ENCODE results near the gene BAIAP3. TPM values are rescaled to one million over a fixed set of nuclear protein-coding genes. Genes with fewer than 3 reads are reported as not detected.
"Not testable (repeated sequence)": the region's sequence is repeated elsewhere in the genome, so short reads cannot be mapped to it uniquely, and the experiment has no call there.

BAIAP3 gene
- total and polyA plus RNA-seq, 2 experiments from 2014 or later = 5.2 to 13.0 TPM

DNA sequence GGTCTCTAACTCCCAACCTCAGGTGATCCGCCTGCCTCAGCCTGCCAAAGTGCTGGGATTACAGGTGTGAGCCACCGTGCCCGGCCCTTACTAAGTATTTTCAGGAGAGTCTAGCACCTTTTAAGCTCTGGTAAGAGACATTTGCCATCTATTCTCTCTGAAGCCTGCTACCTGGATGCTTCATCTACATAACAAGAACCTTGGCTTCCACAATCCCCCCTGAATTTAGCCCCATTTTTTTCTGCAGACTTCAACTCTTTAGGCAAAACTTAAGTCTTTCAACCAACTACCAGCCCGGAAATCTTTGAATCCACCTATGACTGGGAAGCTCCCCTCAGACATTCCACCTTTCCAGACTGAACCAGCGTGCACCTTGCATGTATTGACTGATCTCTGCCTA lies 38.0 kb upstream of the BAIAP3 start:
- peaks cover 31% of the 10 kb centered on the region for H3K4me1 Mint-ChIP-seq
- Histone ChIP-seq H4K20me1 (replicated peaks; ENCODE audit: insufficient read depth) (no peaks in the 10 kb centered on the region), H3K4me2 (peak overlapping the region; percentile 17; the same call in 1 of the 2 replicates), H3K9me2 (ENCODE audit: insufficient read depth) (no peaks in the 10 kb centered on the region), H2AFZ (no peak overlapping the region), H3K4me3 (no peak overlapping the region), H3F3A (replicated peaks; ENCODE audit: low read depth) (peaks cover 6% of the 10 kb centered on the region; the same call in 1 of the 2 replicates), H3K27me3 (ENCODE audit: insufficient read depth) (peaks cover 13% of the 10 kb centered on the region), H3K79me2 (replicated peaks; ENCODE audit: insufficient read depth) (no peaks in the 10 kb centered on the region), H3K4me1 (ENCODE audit: insufficient read depth) (peaks cover 14% of the 10 kb centered on the region), H3K27ac (ENCODE audit: low read depth) (no peak overlapping the region), H3K36me3 (ENCODE audit: insufficient read depth) (no peaks in the 10 kb centered on the region)
- peak overlapping the region; percentile 19; the same call in 1 of the 3 replicates for H3K4me3 Mint-ChIP-seq
- no peaks in the 10 kb centered on the region for H3K36me3 Mint-ChIP-seq (ENCODE audit: low read depth)
- peak; percentile 62 for DNase-seq (ENCODE audit: low spot score)
- 0 out of 2 replicates have a peak overlapping the region, but pooled peaks have one; percentile 68 for H3K27ac Mint-ChIP-seq
- ATAC-seq = peak; percentile 64
- H3K27me3 Mint-ChIP-seq (ENCODE audit: insufficient read depth, low read depth, poor library complexity) = peaks cover 32% of the 10 kb centered on the region
- no peak for TF ChIP-seq JUNB (IDR thresholded peaks at IDR 0.05; ENCODE audit: unreplicated experiment)
- TF ChIP-seq, protein P1, sequence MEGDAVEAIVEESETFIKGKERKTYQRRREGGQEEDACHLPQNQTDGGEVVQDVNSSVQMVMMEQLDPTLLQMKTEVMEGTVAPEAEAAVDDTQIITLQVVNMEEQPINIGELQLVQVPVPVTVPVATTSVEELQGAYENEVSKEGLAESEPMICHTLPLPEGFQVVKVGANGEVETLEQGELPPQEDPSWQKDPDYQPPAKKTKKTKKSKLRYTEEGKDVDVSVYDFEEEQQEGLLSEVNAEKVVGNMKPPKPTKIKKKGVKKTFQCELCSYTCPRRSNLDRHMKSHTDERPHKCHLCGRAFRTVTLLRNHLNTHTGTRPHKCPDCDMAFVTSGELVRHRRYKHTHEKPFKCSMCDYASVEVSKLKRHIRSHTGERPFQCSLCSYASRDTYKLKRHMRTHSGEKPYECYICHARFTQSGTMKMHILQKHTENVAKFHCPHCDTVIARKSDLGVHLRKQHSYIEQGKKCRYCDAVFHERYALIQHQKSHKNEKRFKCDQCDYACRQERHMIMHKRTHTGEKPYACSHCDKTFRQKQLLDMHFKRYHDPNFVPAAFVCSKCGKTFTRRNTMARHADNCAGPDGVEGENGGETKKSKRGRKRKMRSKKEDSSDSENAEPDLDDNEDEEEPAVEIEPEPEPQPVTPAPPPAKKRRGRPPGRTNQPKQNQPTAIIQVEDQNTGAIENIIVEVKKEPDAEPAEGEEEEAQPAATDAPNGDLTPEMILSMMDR (conservative IDR thresholded peaks at IDR 0.05; ENCODE audit: low read depth in 2 of 2) = no peak
- TF ChIP-seq NANOG (IDR thresholded peaks at IDR 0.05; ENCODE audit: borderline replicate concordance) = no peak
- TF ChIP-seq EZH2phosphoT487 (IDR thresholded peaks at IDR 0.05; ENCODE audit: unreplicated experiment) = no peak
- TF ChIP-seq ZNF114 (CRISPR knock-in tag; IDR thresholded peaks at IDR 0.05) = no peak
- TF ChIP-seq STAT1 (IDR thresholded peaks at IDR 0.05; ENCODE audit: unreplicated experiment) = no peak
- TF ChIP-seq EZH2 (IDR thresholded peaks at IDR 0.05; ENCODE audit: low read depth, unreplicated experiment) = no peak
- TF ChIP-seq, protein P2, sequence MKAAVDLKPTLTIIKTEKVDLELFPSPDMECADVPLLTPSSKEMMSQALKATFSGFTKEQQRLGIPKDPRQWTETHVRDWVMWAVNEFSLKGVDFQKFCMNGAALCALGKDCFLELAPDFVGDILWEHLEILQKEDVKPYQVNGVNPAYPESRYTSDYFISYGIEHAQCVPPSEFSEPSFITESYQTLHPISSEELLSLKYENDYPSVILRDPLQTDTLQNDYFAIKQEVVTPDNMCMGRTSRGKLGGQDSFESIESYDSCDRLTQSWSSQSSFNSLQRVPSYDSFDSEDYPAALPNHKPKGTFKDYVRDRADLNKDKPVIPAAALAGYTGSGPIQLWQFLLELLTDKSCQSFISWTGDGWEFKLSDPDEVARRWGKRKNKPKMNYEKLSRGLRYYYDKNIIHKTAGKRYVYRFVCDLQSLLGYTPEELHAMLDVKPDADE (IDR thresholded peaks at IDR 0.05) = no peak
- TF ChIP-seq, protein P3, sequence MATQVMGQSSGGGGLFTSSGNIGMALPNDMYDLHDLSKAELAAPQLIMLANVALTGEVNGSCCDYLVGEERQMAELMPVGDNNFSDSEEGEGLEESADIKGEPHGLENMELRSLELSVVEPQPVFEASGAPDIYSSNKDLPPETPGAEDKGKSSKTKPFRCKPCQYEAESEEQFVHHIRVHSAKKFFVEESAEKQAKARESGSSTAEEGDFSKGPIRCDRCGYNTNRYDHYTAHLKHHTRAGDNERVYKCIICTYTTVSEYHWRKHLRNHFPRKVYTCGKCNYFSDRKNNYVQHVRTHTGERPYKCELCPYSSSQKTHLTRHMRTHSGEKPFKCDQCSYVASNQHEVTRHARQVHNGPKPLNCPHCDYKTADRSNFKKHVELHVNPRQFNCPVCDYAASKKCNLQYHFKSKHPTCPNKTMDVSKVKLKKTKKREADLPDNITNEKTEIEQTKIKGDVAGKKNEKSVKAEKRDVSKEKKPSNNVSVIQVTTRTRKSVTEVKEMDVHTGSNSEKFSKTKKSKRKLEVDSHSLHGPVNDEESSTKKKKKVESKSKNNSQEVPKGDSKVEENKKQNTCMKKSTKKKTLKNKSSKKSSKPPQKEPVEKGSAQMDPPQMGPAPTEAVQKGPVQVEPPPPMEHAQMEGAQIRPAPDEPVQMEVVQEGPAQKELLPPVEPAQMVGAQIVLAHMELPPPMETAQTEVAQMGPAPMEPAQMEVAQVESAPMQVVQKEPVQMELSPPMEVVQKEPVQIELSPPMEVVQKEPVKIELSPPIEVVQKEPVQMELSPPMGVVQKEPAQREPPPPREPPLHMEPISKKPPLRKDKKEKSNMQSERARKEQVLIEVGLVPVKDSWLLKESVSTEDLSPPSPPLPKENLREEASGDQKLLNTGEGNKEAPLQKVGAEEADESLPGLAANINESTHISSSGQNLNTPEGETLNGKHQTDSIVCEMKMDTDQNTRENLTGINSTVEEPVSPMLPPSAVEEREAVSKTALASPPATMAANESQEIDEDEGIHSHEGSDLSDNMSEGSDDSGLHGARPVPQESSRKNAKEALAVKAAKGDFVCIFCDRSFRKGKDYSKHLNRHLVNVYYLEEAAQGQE (IDR thresholded peaks at IDR 0.05; ENCODE audit: unreplicated experiment) = no peak
- TF ChIP-seq, protein P4, sequence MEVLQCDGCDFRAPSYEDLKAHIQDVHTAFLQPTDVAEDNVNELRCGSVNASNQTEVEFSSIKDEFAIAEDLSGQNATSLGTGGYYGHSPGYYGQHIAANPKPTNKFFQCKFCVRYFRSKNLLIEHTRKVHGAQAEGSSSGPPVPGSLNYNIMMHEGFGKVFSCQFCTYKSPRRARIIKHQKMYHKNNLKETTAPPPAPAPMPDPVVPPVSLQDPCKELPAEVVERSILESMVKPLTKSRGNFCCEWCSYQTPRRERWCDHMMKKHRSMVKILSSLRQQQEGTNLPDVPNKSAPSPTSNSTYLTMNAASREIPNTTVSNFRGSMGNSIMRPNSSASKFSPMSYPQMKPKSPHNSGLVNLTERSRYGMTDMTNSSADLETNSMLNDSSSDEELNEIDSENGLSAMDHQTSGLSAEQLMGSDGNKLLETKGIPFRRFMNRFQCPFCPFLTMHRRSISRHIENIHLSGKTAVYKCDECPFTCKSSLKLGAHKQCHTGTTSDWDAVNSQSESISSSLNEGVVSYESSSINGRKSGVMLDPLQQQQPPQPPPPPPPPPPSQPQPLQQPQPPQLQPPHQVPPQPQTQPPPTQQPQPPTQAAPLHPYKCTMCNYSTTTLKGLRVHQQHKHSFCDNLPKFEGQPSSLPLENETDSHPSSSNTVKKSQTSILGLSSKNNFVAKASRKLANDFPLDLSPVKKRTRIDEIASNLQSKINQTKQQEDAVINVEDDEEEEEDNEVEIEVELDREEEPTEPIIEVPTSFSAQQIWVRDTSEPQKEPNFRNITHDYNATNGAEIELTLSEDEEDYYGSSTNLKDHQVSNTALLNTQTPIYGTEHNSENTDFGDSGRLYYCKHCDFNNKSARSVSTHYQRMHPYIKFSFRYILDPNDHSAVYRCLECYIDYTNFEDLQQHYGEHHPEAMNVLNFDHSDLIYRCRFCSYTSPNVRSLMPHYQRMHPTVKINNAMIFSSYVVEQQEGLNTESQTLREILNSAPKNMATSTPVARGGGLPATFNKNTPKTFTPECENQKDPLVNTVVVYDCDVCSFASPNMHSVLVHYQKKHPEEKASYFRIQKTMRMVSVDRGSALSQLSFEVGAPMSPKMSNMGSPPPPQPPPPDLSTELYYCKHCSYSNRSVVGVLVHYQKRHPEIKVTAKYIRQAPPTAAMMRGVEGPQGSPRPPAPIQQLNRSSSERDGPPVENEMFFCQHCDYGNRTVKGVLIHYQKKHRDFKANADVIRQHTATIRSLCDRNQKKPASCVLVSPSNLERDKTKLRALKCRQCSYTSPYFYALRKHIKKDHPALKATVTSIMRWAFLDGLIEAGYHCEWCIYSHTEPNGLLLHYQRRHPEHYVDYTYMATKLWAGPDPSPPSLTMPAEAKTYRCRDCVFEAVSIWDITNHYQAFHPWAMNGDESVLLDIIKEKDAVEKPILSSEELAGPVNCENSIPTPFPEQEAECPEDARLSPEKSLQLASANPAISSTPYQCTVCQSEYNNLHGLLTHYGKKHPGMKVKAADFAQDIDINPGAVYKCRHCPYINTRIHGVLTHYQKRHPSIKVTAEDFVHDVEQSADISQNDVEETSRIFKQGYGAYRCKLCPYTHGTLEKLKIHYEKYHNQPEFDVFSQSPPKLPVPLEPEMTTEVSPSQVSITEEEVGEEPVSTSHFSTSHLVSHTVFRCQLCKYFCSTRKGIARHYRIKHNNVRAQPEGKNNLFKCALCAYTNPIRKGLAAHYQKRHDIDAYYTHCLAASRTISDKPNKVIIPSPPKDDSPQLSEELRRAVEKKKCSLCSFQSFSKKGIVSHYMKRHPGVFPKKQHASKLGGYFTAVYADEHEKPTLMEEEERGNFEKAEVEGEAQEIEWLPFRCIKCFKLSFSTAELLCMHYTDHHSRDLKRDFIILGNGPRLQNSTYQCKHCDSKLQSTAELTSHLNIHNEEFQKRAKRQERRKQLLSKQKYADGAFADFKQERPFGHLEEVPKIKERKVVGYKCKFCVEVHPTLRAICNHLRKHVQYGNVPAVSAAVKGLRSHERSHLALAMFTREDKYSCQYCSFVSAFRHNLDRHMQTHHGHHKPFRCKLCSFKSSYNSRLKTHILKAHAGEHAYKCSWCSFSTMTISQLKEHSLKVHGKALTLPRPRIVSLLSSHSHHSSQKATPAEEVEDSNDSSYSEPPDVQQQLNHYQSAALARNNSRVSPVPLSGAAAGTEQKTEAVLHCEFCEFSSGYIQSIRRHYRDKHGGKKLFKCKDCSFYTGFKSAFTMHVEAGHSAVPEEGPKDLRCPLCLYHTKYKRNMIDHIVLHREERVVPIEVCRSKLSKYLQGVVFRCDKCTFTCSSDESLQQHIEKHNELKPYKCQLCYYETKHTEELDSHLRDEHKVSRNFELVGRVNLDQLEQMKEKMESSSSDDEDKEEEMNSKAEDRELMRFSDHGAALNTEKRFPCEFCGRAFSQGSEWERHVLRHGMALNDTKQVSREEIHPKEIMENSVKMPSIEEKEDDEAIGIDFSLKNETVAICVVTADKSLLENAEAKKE (CRISPR knock-in tag; IDR thresholded peaks at IDR 0.05) = no peak
- no peak for TF ChIP-seq POLR2AphosphoS5 (IDR thresholded peaks at IDR 0.05; ENCODE audit: low read depth)
- H3K9me3 Mint-ChIP-seq = no peaks in the 10 kb centered on the region

DNA sequence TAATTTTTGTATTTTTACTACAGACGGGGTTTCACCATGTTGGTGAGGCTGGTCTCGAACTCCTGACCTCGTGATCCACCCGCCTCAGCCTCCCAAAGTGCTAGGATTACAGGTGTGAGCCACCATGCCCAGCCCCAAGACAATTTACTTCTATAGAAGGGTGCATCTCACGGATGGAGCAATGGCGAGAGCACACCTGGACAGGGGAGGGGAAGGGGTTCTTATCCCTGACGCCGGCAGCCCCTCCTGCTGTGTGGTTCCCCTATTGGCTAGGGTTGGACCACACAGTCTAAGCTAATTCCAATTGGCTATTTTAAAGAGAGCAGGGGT lies 36.8 kb upstream of the BAIAP3 start:
- not testable (repeated sequence) for H3K9me2 ChIP-seq (ENCODE audit: insufficient read depth); H3K27ac ChIP-seq (ENCODE audit: low read depth); H3F3A ChIP-seq (replicated peaks; ENCODE audit: low read depth); H4K20me1 ChIP-seq (replicated peaks; ENCODE audit: insufficient read depth); DNase-seq (ENCODE audit: low spot score); H3K4me2 ChIP-seq; H3K79me2 ChIP-seq (replicated peaks; ENCODE audit: insufficient read depth); H3K36me3 Mint-ChIP-seq (ENCODE audit: low read depth); H3K36me3 ChIP-seq (ENCODE audit: insufficient read depth); H3K4me3 ChIP-seq; H3K27me3 ChIP-seq (ENCODE audit: insufficient read depth); H2AFZ ChIP-seq; H3K9me3 Mint-ChIP-seq; H3K27ac Mint-ChIP-seq; ATAC-seq; H3K4me3 Mint-ChIP-seq
- peaks cover 13% of the 10 kb centered on the region for H3K4me1 ChIP-seq (ENCODE audit: insufficient read depth)
- peaks cover 28% of the 10 kb centered on the region for H3K4me1 Mint-ChIP-seq
- peaks cover 26% of the 10 kb centered on the region for H3K27me3 Mint-ChIP-seq (ENCODE audit: insufficient read depth, low read depth, poor library complexity)

Data from GM23338 (cell line).